Measurements from ENCODE around the gene TMEM253.

TMEM253 gene

DNA sequence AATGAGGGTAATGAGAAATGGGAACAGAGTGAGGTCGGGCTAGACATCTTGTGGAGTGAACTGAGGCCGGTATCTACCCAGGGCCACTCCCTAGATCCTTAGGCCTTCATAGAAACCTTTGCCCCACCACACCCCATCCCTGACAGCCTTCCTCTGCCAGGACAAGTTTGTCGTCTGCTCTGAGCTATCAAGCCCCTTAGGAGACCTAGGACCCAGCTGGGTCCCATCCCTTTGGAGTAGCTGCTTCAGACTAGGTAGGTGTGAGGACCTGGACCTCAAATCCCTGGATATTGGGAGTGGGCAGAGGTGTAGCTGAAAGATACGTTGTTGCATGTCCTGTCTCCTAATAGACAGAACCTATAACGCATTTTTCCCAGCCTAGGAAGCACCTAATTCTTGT is at the start of gene TMEM253:
TSS of gene TMEM253 (plus strand) at position 136 of the 400 bp plus-strand sequence. CDS start 278 bp downstream, outside the sequence.
- DNase-seq = no peak

DNA sequence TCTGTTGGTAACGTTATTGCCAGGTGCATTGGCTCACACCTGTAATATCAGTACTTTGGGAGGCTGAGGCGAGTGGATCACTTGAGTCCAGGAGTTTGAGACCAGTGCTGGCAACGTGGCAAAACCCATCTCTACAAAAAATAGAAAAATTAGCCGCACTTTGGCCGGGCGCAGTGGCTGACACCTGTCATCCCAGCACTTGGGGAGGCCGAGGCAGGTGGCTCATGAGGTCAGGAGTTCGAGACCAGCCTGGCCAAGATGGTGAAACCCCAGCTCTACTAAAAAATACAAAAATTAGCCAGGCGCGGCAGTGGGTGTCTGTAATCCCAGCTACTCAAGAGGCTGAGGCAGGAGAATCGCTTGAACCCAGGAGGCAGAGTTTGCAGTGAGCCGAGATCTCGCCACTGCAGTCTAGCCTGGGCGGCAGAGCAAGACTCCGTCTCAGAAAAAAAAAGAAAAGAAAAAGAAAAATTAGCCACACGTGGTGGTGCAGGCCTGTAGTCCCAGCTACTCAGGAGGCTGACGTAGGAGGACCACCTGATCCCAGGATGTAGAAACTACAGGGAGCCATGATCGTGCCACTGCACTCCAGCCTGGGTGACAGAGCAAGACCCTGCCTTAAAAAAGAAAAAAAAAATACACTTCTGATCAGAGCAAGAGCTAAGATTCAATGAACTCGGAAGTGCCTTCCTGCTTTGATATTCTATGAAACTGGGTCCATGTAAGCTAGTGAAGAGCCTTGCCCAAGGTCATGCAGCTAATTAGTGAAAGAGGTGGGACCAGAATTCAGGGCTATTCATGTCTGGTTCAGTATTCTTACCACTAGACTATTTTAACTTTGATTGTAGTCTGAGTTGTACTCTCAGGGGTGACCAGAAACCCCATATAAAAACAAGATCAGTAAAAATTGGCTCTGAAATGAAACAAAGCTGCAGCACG is 47.4 kb upstream of the TMEM253 start:
- no peak for DNase-seq

DNA sequence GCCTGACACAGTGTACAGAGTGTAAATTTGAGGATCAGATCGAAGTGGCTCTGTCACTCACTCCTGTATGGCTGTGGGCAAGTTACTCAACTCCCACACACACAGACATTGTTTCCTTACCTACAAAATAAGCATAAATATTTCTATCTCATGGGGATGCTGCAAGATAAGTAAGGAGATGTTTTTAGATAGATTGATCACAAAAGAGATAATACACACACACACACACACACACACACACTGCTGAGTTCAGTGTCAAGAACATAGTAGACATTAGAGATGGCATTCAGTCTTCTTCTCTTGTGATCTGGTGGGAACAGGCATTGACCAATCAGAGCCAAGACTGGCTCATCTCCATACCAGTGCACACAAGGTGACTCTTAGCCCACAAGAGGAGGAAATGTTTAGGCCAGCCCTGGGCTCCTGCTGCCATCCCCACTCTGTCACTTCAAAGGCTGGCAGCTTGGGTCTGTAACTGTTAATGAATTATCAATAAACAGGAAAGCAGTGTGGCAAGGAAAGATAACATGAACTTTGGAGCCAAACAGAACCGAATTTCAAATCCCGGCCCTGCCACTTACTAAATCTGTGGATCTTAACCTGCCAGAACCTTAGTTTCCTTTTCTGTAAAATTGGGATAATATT is 46.6 kb upstream of the TMEM253 start:
- DNase-seq = no peak

DNA sequence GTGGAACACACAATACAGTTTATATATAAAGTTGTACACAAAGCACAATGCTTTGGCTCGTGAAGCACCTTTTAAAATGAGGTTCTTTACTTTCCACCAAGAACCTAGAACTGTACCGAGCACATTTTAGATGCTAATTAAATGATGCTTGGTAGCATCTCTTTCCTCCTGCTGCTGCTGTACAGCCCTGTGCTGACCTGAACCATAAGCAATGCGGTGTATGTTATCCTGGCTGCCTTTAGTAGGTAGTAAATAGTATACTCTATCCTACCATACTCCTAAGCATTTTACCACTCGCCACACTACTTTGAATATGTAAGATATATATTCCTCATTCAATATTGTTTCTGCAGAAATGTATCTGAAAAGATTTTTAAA is 46.1 kb upstream of the TMEM253 start:
- no peak for DNase-seq

DNA sequence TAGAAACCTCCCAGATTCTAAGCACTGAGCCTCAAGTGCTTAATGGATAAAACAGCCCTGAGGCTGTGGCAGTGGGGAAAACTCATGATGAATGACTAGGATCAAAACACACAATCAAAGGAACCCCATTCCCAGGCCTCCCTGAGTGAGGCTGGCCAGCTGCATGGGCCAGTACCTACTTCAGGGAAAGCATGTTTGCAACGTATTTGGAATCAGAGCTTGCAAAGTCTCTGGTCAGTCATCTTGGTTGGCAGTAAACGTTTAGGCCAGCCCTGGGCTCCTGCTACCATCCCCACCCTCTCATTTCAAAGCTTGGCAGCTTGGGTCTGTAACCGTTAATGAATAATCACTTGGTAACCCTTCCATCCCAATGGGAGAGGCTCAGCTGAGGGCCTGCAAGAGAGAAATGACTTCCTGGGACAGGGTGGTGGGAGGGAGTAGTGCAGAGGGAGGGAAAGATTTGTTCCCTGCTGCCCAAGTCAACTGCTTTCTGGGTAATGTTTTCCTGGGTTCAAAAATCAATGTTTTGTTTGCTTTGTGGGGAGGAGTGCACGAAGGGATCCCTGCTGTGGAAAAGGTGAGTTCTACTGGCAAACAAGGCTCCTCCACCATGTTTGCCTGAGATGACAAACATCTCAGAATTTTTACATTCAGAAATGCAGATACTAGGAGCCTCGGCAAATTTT is 45.3 kb upstream of the TMEM253 start:
- DNase-seq = no peak

DNA sequence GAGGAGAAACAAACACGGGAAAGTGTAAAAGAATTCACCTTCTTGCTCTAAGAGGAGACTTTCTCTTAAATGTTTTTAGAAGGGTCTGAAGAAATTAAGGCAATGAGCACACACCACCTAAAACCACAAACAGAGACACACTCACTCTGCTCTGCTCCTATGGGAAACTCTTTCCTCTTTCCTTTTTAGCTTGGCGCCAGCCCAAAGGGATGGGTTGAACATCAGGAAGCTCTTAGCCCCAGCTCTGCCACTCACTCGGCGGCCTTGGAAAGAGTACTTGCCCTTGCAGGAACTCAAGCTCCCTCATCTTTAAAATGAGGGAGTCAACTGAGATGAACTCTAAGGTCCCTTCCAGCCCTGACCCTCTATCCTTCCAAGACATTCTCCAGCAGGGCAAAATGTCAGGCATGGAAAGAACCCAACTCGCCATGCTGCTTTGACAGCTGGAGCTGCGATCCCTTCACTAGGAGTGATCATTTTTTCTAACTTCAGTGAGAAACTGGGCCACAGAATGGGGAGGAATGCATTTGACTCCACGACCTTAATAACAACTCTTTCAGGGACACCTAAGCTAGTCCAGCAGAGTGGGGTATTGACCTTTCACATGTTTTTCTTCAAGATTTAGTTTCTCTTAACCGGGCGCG is 44.2 kb upstream of the TMEM253 start:
- DNase-seq = no peak

DNA sequence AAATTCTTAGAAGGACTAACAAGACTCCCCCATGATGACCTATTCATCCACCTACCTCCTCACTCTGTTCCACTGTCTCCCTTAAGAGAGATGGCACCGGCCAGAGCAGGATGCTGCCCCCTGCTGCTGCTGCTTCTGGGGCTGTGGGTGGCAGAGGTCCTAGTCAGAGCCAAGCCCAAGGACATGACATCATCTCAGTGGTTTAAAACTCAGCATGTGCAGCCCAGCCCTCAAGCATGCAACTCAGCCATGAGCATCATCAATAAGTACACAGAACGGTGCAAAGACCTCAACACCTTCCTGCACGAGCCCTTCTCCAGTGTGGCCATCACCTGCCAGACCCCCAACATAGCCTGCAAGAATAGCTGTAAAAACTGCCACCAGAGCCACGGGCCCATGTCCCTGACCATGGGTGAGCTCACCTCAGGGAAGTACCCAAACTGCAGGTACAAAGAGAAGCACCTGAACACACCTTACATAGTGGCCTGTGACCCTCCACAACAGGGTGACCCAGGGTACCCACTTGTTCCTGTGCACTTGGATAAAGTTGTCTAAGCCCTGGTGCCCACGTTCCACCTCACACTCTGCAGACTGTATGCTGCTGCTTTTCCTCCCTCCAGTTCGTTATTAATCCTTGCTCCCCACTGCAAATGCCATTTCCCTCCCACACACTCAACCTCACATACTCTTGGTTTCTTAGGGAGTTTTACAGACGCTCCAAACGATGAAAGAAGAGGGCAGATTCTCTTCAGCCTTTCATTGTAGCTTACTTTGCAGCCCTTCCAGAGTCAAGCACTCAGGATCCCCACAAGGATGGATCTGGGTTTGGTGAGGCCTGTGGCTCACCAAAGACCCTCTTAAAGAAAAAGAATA is 42.8 kb upstream of the TMEM253 start, which contains the start of gene RNASE8:
TSS of gene RNASE8 (plus strand) at position 20 of the 873 bp plus-strand sequence. CDS start at position 91, 71 bp downstream.
- no peak for DNase-seq

DNA sequence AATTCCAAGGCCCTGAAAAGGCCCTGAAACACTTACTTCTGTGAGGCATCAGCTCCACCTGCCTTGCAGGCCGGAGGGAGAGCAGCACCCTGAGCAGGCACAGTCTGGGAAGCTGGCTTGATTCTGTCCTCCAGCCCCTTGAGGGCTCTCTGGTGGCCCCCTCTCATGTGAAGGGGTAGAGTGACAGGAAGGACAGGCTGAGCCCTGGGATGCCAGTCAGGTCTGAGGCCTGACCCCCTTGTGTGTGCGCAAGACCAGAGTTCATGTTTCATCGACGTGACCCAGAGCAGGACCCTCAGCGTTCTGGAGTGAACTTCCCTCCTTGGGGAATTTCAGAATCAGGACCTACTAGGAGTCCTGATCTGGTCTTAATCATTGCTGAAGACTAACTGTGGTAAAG is 42.0 kb upstream of the TMEM253 start:
- no peak for DNase-seq

DNA sequence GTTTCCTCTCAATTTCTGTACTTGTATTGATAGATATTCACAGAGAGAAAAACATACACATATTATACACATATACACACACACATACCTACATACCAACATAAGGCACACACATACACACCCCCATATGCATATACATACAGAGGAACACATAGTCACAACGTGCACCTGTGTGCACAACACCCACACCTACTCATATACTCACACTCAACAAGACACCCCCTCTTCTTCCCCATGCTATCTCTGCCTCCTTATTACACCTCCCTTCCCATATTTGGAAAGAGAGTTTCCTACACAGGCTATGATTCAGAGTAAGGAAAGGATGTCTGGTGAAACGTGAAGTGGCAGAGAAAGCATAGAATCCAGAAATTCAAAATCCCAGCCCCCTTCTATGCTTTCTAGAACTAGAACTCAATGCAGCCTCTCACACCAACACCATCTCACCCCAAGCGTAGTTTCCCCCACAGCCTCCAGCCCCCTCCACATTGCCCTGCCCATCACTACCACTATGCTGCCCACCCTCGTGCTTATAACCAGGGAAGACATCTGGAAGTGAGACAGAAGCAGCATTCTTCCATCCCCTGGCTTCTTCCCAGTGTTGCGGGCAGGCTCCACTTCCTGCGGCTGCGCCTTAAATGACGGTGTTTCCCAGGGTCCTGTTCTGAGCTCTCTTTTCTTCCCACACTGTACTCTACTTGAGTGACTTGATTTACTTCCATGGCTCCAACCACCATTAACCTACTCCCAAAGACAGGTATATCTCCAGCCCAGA is 40.8 kb upstream of the TMEM253 start:
- peak; percentile 47 for DNase-seq

DNA sequence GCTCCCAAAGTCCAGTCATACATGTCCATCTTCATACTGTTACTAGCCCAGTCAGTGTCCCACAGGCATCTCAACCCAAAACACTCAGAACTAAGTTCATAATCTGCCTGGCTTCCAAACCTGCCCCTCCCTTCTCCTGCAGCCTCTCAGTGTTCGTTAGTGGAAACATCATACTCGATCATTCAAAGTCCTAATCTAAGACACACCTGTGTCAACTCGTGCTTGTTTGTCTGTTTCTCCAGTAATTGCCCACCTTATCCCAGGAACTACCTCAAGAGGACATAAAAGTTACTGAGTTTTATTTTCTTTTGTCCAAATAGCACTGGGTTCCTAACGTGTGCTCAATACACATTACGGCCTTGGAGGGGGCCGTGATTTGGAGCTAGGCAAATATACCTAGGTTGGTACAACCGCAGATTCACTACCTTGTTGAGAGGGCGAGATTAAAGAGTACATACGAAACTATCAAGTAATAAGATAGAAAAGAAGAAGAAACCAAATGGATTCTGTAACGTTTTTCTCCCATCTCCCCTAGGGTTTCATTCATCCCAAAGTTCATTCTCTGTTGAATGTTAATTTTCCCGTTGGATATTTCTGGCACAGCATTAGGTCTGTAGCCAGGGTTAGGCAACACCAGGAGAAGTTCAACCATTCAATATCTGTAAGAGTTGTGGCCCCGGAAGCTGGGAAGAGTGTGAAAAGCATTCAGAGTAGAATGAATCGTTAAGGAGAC is 40.1 kb upstream of the TMEM253 start:
- no peak for DNase-seq

DNA sequence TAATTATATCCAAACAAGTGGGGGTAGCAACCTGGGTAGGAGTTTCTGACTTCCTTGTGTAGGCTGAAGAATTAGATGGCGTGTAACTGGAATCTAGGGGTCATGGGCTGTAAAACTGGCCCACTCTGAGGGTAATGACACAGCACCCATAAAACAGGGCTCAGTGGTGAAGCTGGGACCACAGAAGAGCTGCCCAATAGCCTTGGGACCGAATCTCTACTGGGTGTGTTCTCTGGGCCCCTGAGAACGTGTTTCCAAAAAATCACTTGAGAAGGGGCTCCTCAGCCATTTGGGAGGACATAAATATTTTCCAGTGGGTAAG is 39.6 kb upstream of the TMEM253 start:
- DNase-seq = no peak

DNA sequence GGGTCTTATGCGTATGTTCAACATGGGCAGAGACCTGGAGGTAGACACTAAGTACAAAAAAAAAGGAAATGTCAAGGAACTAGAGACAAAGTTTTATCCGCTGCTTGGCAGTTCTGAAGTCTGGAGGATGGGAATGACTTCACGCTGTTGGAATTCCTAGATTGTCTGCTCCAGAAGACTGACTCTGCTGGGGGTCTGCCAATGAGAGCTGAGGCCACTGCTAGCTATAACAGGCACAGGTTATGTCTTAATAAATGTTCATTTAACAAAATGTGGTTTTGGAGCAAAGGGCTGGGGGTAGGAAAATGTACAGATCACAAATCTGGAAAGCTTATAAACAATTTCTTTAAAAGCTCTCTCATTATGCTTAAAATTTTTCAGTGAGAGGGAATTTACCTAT is 37.4 kb upstream of the TMEM253 start:
- peak; percentile 36 for DNase-seq

DNA sequence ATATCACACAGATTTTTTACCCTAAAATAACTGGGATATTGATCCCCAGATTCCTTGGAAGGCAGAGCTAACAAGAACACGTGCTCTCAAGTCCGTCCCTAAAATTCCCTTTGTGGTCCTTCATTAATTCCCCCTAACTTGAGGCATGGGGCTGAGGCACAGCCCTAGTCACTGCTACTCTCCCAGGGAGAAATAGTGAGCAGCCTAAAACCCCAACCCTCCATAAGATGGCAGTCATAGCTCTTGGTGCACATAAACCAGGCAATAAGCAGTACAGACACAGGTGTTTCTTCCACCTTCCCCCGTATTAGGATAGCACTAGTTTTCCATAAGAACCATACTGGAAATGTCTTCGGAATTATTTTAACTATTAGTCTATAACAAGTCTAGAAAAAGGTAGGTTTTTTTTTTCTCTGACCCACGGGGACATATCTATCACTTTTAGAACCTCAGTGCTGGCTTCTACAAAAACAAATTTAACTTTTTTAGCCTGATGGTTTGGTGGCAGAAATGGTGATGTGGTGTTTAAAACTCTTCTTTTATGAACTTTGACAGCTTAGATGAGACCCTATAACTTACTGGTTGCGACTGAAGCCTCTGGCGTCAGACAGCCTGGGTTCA is 33.9 kb upstream of the TMEM253 start:
- no peak for DNase-seq

DNA sequence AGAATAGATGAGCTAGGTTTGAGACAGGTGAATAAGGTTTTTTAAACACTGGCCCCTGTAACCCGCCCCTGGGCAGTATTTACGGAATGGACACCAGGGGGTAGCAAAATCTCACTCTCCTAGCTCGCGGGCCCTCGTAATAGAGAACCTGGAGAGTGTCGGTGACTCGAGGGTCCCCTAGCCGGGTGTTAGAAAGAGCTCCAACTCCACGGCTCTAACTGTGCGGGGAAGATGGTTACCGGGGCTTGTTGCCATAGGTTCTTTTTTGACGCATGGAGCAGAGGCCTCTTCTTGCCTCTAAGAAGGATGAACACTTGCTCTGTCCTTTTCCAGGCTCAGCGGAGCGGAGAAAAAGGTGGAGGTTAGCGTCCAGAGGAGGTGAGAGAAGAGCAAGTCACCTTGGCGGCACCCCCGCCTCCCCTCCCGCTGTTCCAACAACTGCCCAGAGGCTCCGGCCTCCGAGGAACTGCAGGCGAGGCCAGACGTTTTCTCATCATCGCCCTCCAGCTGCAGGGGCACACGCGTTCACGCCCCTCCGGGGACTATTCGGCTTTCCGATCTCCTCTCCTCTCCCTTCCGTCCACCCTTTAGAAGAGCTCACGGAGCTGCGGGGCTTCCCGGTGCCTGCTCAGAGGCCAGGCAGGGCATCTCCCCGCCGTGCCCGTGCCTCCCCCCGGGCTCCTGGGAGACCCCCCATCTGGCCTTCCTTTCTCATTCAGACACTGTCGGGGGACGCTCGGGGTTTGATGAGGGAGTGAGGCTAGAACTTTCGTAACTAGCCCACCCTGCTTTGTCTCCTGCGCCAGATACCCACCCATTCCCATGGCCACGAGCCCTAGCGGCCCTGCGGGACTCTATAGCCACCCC is 32.1 kb upstream of the TMEM253 start:
- DNase-seq = peak; percentile 73

DNA sequence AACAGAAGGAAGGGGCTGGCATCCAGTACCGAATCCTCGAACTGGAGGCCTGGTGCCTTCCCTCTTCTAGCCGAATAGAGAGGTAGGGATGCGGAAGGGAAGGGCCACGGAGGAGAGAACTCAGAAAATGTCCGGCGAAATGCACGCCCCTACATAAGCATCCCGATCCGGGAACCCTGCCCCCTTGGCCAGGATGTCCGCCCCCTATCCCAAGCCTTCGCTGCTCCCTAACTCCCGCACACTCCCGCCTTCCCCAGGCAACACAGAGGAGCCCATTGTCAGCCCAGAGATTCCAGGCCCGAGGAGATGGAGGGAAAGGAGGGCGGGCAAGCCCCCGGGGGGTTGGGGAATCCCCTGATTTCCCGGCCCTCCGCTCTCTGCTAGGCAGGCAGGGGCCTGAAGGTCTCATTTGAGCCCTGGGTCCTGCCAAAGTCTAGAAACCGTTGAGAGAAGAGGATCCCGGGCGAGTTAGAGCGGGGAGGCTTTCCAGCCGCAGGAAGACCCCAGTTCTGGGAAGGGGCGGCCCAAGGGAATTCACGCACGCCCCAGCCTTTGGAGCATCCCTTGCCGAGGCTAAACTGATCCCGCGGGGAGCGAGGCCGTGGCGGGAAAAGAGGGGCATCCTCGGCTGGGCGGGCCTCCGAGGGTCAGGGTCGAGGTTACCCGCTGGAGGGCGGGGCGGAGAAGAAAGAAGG is 31.3 kb upstream of the TMEM253 start:
- DNase-seq = peak; percentile 89

DNA sequence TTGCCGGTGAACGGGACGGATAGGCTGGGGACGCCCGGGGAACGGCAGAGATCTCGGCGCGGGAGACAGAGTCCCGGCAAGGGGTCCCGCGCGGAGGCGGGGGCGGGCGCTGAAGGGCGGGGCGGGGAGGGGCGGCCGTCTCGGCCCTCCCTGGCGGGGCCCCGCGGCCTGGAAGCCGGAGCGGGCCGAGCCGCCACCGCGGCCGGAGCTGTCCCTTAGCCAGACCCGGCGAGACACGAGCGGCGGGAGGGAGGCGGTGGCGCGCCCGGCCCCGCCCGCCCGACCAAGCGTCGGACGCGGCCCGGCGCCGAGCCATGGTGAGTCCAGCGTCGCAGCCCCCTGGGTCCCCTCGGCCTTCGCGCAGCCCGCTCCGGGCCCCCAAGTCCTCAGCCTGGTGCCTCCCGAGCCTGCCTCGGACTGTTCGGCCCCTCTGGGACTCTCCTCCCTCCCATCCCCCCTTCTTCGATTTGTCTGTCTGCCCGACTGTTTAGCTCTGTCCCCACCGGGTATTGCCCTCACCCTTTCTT is 30.7 kb upstream of the TMEM253 start, which contains the start of gene ARHGEF40:
TSS of gene ARHGEF40 (plus strand) at position 222 of the 527 bp plus-strand sequence. CDS start at position 315, 93 bp downstream.
- DNase-seq = no peak

DNA sequence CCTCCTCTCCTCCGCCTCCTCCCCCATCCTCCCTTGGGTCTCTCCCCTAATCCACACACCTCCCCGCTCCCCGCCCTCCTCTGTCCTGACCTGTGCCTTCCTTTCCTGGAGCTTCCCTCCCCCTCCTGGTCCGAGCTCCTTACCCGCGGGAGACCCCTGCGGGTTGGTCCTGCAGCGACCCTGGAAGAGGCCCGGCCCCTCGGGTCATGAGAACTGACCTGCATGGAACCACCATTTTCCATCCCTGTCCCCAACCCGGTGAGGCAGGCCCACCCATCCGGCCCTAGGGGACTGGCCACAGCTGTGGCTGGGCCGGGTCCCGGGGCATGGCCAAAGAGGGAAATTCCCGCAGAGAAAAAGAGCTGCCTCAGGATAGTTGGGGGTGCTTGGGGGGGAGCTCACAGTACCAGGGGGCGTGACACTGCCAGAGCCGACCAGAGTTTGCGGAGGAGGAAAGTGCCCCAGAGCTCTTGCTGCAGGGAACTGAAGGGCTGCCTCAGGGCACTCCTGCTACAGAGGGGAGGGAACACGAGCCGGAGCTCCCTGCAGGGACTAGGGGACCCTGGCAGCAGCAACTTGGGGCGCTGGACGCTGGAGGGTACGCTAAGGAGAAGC is 30.1 kb upstream of the TMEM253 start:
- DNase-seq = peak; percentile 77
